DOHH2 (cell line): ENCODE results near the gene GPR160.

Source experiments
- H3F3A ChIP-seq: fragments of 200-600 bp; sonication (generic), shearing (Covaris generic); 2 replicates; pipeline ENCODE4 v1.6.0; 2016; ENCODE audit warnings: antibody characterized with exemption, mild to moderate bottlenecking; ENCODE audit not compliant: control insufficient read depth, insufficient read depth
- H3K27ac ChIP-seq: fragments of 200-600 bp; sonication (generic); 2 replicates; pipeline ENCODE4 v1.5.1; 2014; ENCODE audit warnings: low read depth, mild to moderate bottlenecking, low read length, moderate library complexity
- H3K27me3 ChIP-seq: fragments of 200-600 bp; sonication (generic); 2 replicates; pipeline ENCODE4 v1.6.1; 2014; ENCODE audit warnings: mild to moderate bottlenecking, low read length, mixed read lengths; ENCODE audit not compliant: control insufficient read depth
- H3K36me3 ChIP-seq: fragments of 200-600 bp; sonication (generic); 2 replicates; pipeline ENCODE4 v1.6.1; 2014; ENCODE audit warnings: mild to moderate bottlenecking, low read length, moderate library complexity, mixed read lengths; ENCODE audit not compliant: control insufficient read depth
- H3K4me1 ChIP-seq: fragments of 200-600 bp; sonication (generic); 2 replicates; pipeline ENCODE4 v1.6.1; 2014; ENCODE audit warnings: mild to moderate bottlenecking, low read length, mixed read lengths; ENCODE audit not compliant: control insufficient read depth
- H3K4me2 ChIP-seq: fragments of 200-600 bp; sonication (generic); 2 replicates; pipeline ENCODE4 v1.6.0; 2014; ENCODE audit warnings: mild to moderate bottlenecking, low read length, moderate library complexity
- H3K4me3 ChIP-seq: fragments of 200-600 bp; sonication (generic); 2 replicates; pipeline ENCODE4 v1.5.1; 2014; ENCODE audit warnings: mild to moderate bottlenecking, low read length, mixed read lengths
- H3K79me2 ChIP-seq: fragments of 200-600 bp; sonication (generic); 2 replicates; pipeline ENCODE4 v1.6.1; 2014; ENCODE audit warnings: mild to moderate bottlenecking, low read length, mixed read lengths; ENCODE audit not compliant: control insufficient read depth
- H3K9me2 ChIP-seq: fragments of 200-600 bp; sonication (generic); replicated peaks from 2 replicates; pipeline ENCODE4 v1.6.1; 2014; ENCODE audit warnings: mild to moderate bottlenecking, low read length, mixed read lengths; ENCODE audit not compliant: control insufficient read depth
- H3K9me3 ChIP-seq: fragments of 200-600 bp; sonication (generic); 2 replicates; pipeline ENCODE4 v1.6.1; 2014; ENCODE audit warnings: antibody characterized with exemption, low read length, mixed read lengths; ENCODE audit not compliant: control insufficient read depth, insufficient read depth
- H4K20me1 ChIP-seq: fragments of 200-600 bp; sonication (generic); 2 replicates; pipeline ENCODE4 v1.6.0; 2014; ENCODE audit warnings: low read depth, mild to moderate bottlenecking, antibody characterized with exemption, low read length, moderate library complexity; ENCODE audit not compliant: control insufficient read depth, insufficient read depth
- CTCF ChIP-seq: fragments of 200-600 bp; sonication (generic); IDR thresholded peaks from one replicate; pipeline ENCODE4 v1.5.1; 2014; ENCODE audit warnings: antibody characterized with exemption, mild to moderate bottlenecking, low read depth, low read length; ENCODE audit not compliant: poor library complexity, severe bottlenecking
- EZH2phosphoT487 ChIP-seq: fragments of 200-600 bp; sonication (generic); IDR thresholded peaks from 2 replicates; pipeline ENCODE4 v1.6.1; 2017; ENCODE audit warnings: borderline replicate concordance, mild to moderate bottlenecking, antibody characterized with exemption, low read length, moderate library complexity, mixed read lengths

The GPR160 gene

GRCh38 chr3:170056710-170057454, 19.1 kb downstream of the GPR160 start:
- peak overlapping the region; percentile 58; the same call in 1 of the 2 replicates for H3K4me3 ChIP-seq
- H3K36me3 ChIP-seq: peaks cover 15% of the 10 kb centered on the region
- no peaks in the 10 kb centered on the region for H3K9me2 ChIP-seq
- H3F3A ChIP-seq: peaks cover 9% of the 10 kb centered on the region
- no peak for TF ChIP-seq EZH2phosphoT487
- TF ChIP-seq CTCF: no peak
- H3K9me3 ChIP-seq: no peaks in the 10 kb centered on the region
- peaks cover 12% of the 10 kb centered on the region for H3K79me2 ChIP-seq
- peak overlapping the region; percentile 55 for H3K4me2 ChIP-seq
- peaks cover 50% of the 10 kb centered on the region for H3K4me1 ChIP-seq
- no peaks in the 10 kb centered on the region for H4K20me1 ChIP-seq
- no peak overlapping the region for H3K27ac ChIP-seq
- H3K27me3 ChIP-seq: no peaks in the 10 kb centered on the region

- Histone ChIP-seq H3F3A (peaks cover 9% of the 10 kb centered on the region), H3K4me3 (no peak overlapping the region), H3K4me1 (peaks cover 50% of the 10 kb centered on the region), H3K4me2 (peak overlapping the region; percentile 27), H3K36me3 (peaks cover 15% of the 10 kb centered on the region), H3K27ac (no peak overlapping the region), H4K20me1 (no peaks in the 10 kb centered on the region), H3K27me3 (no peaks in the 10 kb centered on the region), H3K79me2 (peaks cover 12% of the 10 kb centered on the region), H3K9me2 (no peaks in the 10 kb centered on the region), H3K9me3 (no peaks in the 10 kb centered on the region)
- TF ChIP-seq CTCF: no peak
- TF ChIP-seq EZH2phosphoT487: no peak
These were observed 19.8 kb downstream of the GPR160 start for GRCh38 chr3:170057550-170057949.

GRCh38 chr3:170058127-170058526, 20.3 kb downstream of the GPR160 start:
- no peak overlapping the region for H3K4me3 ChIP-seq
- peaks cover 9% of the 10 kb centered on the region for H3F3A ChIP-seq
- H3K4me2 ChIP-seq: peak overlapping the region; percentile 27
- no peaks in the 10 kb centered on the region for H4K20me1 ChIP-seq
- H3K36me3 ChIP-seq: peaks cover 15% of the 10 kb centered on the region
- no peaks in the 10 kb centered on the region for H3K9me3 ChIP-seq
- TF ChIP-seq EZH2phosphoT487: no peak
- no peak for TF ChIP-seq CTCF
- no peaks in the 10 kb centered on the region for H3K9me2 ChIP-seq
- peaks cover 55% of the 10 kb centered on the region for H3K4me1 ChIP-seq
- H3K27me3 ChIP-seq: no peaks in the 10 kb centered on the region
- H3K27ac ChIP-seq: no peak overlapping the region
- H3K79me2 ChIP-seq: peaks cover 12% of the 10 kb centered on the region
